Cortex of kidney (tissue), 1 donor: ENCODE measurements around the gene ABL1.

ENCODE experiments used
- DNase-seq: peaks from one replicate; lab custom pipeline; 2025; lab: John Stamatoyannopoulos, UW

The ABL1 gene

DNA sequence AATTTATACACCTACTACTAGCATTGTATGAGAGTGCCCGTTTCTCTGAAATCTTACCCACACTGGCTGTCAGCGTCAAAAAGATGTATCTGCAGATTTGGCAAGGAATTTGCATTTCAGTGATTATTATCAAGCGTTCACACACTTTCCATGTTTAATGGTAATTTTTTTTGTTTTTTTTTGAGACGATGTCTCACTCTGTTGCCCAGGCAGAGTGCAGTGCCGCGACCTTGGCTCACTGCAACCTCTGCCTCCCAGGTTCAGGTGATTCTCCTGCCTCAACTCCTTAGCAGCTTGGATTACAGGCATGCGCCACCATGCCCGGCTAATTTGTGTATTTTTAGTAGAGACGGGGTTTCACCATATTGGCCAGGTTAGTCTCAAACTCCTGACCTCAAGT lies 14.3 kb downstream of the ABL1 start:
- no peak for DNase-seq

GRCh38 chr9:130852801-130853200 lies 17.7 kb downstream of the ABL1 start:
- DNase-seq, result no peak

- no peak for DNase-seq
Measured at GRCh38 chr9:130854092-130854491, 19.0 kb downstream of the ABL1 start.

DNA sequence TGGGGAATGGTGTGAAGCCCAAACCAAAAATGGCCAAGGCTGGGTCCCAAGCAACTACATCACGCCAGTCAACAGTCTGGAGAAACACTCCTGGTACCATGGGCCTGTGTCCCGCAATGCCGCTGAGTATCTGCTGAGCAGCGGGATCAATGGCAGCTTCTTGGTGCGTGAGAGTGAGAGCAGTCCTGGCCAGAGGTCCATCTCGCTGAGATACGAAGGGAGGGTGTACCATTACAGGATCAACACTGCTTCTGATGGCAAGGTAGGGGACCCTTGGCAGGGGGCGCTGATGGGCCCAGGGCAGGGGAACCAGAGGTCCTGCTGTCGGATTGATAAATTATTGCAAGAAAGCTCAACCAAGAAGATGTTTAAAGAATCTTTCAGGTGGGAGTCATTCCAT lies 19.8 kb downstream of the ABL1 start:
- no peak for DNase-seq

GRCh38 chr9:130856474-130856873 lies 21.4 kb downstream of the ABL1 start:
- DNase-seq, result no peak

GRCh38 chr9:130857864-130858738 lies 23.0 kb downstream of the ABL1 start:
- DNase-seq, result no peak

GRCh38 chr9:130858739-130859705 lies 24.0 kb downstream of the ABL1 start:
- DNase-seq, result no peak

DNA sequence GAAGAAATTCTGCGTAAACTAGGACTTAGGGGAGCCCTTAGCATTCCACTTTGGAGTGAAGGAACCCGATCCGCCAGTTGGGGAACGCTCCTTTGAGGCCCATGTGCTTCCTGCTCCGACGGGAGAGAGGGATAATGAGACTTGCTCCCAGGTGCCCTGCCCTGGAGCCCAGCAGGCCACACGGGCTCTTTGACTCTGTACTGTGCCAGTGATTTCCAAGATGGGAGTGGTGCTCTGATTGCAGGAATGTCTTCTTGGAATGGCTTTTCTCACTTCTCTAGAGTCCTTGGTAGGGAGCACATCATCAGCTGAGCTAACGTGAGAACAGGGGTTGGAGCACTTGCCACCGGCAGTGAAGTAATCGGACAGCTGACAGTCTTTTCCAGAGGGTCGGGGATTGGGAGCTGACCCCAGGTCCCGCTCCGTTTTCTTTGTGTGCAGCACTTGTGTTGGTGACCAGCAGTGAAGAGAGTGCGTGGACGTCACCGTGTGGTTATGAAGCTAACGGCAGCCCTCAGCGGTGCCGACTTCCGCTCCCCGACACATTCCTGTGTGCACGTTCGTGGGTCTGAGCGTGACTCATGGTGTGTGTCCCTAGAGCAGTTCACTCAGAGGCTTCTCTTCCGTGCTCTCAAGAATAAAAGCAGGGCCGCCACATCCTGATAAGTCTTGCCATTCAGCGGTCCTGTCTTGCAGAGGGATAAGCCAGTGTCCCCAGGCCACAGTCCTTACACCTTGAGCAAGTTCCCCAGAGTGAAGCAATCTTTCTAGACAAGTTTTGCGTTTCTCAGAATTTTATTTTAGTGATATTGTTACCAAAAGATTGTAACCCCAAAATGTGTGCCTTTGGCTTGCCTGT lies 25.6 kb downstream of the ABL1 start:
- DNase-seq, result no peak

DNA sequence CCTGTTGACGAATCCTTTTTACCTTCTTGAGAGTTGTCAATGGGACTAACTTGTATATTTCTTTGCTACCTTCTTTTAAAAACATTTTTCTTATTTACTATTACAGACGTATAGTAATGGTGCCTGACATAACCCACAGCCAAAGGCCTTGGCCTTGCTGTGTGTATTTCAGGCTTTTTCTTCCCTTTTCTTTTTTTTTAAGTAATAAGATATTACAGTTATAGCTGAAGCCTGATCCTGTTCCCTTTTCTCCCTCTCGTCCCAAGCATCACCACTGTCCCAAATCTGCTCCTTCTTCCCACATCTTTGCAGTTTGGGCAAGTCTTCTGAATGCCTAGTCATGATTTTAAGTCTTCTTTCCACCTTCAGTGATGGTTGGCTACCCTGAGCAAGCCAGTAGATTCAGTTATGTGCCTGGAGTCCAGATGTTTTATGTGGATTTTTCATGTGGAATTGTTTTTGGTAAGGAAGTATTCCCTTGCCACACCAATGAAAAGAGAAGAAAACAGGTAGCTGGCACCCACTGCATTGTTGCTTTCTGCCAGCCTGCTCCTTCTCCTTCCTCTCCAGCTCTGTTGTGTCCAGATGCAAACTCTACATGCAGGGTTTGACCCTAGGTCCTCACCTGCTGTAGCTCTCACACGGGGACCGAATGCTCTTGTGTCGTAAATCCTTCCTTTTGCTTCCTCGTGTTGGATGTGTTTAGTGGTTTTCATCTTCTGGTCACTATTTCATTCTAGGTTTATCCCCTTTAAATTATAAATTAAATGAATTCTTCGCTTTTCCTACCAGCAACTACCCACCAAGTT lies 26.5 kb downstream of the ABL1 start:
- no peak for DNase-seq

GRCh38 chr9:130862217-130862616 lies 27.2 kb downstream of the ABL1 start:
- no peak for DNase-seq

DNA sequence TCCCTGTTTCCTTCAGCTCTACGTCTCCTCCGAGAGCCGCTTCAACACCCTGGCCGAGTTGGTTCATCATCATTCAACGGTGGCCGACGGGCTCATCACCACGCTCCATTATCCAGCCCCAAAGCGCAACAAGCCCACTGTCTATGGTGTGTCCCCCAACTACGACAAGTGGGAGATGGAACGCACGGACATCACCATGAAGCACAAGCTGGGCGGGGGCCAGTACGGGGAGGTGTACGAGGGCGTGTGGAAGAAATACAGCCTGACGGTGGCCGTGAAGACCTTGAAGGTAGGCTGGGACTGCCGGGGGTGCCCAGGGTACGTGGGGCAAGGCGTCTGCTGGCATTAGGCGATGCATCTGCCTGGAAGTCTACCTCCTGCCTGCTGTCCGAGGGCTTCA lies 27.7 kb downstream of the ABL1 start:
- DNase-seq, result no peak

GRCh38 chr9:130864541-130864940 lies 29.5 kb downstream of the ABL1 start:
- no peak for DNase-seq

DNA sequence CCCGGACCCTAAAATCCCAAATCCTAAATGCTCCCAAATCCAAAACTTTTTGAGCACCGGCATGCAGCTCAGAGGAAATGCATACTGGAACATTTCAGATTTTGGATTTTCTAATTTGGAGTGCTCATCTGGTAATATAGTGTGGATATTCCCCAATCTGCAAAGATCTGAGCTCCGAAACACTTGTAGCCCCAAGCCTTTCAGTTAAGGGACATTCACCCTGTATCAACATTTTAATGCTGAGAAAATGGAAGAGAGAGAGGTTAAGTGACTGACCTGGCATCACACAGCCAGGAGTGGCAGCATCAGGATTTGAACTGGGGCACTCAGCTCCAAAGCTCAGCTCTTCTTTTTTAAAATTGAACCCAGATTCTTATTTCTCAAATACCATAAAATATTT lies 30.9 kb downstream of the ABL1 start:
- DNase-seq, result no peak

GRCh38 chr9:130866474-130866965 lies 31.5 kb downstream of the ABL1 start:
- DNase-seq, result no peak

GRCh38 chr9:130867556-130867955 lies 32.5 kb downstream of the ABL1 start:
- no peak for DNase-seq

GRCh38 chr9:130868230-130868629 lies 33.2 kb downstream of the ABL1 start:
- DNase-seq, result no peak

DNA sequence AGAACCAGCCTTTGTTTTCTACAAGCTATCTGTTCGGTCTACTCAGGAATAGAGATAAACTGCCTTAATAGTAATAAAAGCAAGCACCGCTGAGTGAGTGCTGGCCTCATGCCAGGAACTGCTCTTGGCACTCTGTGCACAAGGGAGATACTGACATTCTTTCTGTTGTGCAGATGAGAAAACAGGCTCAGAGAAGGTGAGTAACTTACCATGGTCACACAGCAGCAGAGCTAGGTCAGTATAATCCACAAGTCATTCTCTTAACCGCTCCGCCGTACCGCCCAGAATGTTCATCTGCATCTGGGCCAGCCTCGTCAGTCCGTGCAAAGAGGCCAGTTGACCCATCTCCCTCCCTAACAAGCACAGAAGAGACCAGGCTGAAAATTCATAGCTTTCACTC lies 34.2 kb downstream of the ABL1 start:
- DNase-seq, result no peak

GRCh38 chr9:130870491-130871381 lies 35.7 kb downstream of the ABL1 start:
- no peak for DNase-seq

GRCh38 chr9:130871395-130872062 lies 36.5 kb downstream of the ABL1 start:
- no peak for DNase-seq
